NCI-H748 (cell line): Measurements from ENCODE around the gene CERS2.

Experiments used
- DNase-seq: peaks from one replicate; lab custom pipeline; 2025; ENCODE audit not compliant: unreplicated experiment; lab: John Stamatoyannopoulos, UW

Gene CERS2

DNA sequence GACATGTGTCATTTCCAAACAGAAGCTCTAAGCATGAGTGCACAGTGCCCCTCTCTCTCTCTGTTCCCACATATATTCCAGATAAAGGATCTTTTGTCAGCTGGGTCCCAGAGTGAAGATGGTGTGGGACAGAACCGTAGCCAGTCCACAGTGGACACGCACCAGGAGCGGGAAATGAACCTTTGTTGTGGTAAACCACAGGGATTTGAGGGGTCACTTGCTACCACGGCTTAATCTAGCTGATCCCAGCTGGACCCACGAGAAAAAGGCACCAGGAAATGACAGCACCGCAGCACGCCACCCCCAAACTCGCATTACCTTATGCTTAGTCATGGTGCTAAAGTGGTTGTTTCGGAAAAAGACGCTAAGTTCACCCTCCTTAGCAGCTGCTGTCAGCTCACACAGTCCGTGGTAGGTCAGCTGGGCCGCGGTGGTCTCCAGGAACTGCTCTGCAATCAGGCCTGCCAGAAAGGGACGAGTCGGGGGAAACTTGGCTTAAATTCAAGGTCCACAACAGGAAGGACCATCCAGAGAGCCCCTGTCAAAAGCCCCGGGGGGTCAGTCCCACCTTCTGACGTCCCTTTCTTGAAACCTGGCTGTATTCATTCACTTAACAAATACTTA, 24.5 kb upstream of the CERS2 start:
- no peak for DNase-seq

DNA sequence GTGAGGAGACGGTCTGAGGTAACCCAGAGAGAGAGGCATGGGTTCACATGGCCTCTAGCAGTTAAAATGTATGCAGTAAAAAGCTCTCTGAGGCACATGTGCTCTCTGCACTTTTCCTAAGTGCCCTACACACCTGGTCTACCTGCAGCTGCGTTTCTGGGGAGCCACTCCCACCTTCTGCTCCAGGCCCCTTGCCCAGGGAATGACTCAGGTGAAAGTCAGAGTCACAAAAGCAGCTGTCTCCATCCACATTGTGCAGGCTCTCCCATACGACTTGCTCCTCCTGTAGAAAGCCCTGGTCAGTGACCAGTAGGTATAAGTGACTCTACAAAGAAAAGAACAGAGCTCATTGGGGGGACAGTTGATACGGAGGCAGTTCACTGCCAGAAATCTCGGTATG, 23.3 kb upstream of the CERS2 start:
- no peak for DNase-seq

DNA sequence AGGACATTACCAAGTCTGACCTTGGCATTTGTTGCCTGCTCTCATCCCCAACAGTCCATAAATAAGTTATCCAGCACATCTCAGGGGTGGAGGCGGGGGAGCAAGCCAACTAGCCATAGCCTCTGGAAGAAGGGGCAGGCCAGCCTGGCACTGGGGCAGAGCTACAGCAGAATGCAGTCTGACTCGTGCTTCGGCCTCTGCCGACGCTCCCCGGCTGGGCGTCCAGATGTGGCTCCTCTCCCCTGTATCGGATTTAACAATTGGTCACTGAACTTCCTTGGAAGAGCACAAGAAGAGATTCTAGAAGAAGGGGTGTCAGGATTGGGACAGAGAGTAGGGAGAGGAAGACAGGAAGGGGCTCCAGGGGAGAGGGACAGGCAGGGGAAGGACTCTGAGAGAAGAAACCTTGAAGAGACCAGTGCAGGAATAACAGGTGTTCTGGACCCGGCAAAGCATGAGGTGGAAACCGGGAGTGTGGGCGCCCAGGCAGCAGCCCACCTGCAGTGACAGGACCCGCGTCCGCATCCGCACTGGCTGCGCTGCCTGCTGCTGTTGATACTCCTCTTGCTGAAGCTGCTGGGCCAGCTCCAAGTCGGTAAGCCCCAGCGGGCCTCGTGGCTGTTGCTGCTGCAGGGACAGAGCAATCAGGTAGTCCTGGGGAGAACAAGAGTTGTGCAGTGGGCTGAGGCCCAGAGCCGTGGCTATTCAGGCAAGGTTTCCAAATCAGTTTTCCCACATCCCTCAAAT, 22.7 kb upstream of the CERS2 start:
- no peak for DNase-seq

DNA sequence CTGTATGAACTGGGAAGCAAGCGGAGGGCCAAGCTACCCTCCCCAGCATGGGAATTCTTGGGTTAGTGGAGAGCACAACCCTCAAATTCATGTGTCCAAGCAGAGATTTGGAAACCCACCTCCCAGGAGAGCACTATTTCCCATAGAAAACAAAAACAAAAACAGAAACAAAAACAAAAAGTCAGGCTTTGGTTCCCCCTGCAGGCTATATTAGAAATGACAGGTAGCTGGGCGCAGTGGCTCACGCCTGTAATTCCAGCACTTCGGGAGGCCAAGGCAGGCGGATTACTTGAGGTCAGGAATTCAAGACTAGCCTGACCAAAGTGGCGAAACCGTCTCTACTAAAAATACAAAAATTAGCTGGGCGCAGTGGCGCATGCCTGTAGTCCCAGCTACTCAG, 21.3 kb upstream of the CERS2 start:
- no peak for DNase-seq

DNA sequence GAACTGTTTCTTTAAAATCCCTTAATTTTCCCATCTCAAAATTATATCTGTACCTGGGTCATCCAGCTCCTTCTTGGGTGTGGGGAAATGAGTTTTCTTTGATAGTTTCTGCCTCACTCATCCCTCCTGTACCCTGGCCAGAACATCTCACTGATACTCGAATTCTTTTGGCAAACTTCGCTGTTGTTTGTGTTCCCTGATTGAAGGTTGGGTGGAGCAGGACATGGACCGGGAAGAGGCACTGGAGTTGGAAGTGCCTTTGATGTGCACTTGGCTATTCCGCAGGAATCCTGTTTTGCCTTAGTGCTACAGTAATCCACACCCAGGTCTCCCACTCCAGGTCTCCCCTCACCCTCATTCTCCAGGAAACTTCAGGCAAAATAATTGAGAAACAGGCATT, 20.8 kb upstream of the CERS2 start:
- DNase-seq: no peak

DNA sequence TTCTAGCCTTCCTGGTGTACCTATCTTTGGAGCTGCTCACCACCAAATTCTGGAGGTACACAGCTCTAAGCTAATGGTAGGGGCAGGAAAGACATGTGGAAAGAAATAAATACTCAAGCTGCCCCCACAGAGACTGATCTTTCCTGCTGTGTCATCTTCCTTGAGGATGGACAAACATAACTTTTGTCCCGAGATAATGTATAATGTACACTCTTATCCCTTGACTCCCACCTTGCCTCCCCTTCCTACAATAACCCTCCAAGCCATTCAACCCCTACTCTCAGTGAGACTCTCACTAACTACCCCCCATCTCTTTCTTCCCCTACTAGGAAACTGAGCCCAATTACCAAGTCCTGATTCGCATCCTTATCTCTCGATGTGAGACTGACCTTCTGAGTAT, 19.6 kb upstream of the CERS2 start:
- DNase-seq: no peak

DNA sequence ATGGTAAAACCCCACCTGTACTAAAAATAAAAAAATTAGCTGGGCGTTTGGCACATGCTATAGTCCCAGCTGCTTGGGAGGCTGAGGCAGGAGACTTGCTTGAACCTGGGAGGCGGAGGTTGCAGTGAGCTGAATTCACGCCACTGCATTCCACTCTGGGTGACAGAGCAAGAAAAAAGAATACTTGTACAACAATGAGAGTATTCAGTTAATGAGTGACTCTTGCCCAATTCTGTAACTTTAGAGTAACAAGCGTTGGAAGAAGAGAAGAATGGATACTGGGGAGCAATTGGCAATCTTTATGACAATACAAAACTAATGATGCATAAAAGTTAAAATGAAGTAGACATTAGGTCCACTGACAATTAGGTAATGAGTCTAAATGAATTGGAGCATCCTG, 18.0 kb upstream of the CERS2 start:
- DNase-seq: no peak

DNA sequence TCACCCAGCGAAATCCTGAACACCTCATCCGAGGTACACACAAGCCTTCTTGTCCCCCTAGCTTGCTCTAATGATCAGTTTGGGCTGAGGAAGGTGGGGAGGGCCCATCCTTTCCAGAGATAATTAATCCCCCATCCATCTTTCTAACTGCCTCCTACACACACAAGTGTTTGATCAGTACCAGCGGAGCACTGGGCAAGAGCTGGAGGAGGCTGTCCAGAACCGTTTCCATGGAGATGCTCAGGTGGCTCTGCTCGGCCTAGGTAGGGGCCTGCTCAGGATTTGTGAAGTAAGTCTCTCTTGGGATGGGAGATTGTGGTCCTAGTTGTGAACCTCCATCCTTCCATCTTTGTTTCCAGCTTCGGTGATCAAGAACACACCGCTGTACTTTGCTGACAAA, 13.3 kb upstream of the CERS2 start:
- DNase-seq: peak; percentile 11

DNA sequence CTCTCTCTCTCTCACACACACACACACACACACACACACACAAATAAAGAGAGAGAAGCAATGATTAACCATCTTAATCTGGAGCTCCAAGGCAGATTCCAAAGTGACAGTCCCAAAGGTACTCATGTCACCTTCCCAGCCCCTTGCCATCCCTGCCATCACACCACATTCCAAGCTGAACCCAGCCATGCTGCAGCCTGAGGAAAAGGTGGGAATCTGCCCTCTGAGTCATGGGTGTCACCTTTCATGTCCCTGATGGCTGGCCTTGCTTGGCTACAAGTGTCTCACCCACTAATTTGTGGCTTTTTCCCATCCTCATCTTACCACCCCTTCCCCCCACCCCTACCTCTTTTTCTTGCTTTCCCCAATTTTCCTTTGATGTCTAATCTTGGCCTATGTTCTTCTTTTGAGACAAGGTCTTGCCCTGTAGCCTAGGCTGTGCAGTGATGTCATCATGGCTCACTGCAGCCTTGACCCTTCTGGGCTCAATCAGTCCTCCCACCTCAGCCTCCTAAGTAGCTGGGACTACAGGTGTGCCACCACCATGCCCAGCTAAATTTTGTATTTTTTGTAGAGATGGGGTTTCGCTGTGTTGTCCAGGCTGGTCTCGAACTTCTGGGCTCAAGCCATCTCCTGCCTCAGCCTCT, 10.7 kb upstream of the CERS2 start:
- DNase-seq: no peak

DNA sequence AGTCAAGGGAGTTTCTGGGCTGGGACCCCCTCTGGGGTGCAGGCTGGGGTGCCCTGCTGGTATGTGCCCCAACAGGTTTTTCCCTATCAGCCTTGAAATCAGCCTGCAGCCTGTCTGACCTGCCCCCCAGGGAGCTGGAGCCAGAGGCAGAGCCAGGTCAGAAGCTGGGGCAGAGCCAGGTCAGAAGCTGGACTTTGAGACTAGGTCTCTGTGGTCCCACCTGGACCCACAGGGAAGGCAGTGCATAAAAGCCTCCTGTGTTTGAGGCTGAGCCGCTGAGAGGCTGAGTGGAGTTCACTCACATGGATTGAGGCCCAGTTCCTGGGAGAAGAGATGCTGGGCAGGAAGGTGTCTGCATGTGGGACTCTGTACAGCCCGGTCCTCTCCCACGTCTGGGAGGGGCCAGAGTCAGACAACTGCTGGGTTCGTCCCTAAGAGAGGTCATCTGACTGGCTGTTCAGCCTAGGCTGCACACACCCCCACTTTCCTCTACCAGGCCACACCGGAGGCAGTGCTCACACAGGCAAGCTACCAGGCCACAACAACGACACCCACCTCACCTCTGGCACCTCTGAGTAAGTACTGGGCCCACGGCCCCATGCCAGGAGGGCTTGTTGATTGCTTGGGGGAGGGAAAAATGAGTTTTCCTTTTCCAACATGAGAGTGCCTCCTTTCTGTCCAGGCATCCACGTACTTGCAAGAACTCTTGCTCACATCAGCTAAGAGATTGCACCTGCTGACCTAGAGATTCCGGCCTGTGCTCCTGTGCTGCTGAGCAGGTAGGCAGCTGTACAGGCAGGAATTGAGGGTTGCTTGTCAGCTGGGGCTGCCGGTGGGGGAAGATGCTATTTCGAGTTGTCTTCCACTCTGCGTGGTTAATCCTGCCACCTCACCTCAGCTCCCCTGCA, 7.4 kb upstream of the CERS2 start, which contains the start of gene ANXA9:
ANXA9 (plus strand) TSS at position 488 of the 908 bp plus-strand sequence. CDS start 814 bp downstream, outside the sequence.
- no peak for DNase-seq

DNA sequence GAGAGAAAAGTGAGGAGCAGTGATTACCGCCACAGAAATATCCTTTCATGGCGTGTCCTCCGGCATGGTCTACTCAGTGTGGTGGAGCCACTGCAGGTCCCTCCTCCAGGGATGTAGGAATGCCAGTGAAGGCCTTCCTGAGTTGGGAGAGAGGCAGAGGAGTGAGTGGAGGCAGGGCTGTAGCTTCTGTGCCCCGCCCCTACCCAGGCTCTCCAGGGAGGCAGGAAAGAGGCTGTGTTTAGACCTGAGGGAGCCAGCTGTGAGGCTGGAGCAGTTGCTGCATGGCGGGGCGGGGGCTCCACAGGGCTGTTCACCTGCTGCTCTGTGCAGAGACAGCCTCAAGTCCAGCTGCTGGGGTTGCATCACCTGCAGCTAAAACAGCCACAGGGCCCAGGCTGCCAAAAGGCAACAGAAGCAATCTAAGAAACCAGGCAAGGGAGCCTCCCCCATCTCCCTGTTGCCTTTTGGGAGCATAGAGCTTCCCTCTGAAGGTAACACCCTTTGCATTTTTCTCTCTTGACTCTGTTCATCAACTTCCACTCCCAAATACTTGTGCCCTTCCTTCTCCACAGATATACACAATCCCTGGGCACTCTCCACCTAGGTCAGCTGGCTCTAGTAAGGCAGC, 6.7 kb upstream of the CERS2 start:
- peak; percentile 58 for DNase-seq

DNA sequence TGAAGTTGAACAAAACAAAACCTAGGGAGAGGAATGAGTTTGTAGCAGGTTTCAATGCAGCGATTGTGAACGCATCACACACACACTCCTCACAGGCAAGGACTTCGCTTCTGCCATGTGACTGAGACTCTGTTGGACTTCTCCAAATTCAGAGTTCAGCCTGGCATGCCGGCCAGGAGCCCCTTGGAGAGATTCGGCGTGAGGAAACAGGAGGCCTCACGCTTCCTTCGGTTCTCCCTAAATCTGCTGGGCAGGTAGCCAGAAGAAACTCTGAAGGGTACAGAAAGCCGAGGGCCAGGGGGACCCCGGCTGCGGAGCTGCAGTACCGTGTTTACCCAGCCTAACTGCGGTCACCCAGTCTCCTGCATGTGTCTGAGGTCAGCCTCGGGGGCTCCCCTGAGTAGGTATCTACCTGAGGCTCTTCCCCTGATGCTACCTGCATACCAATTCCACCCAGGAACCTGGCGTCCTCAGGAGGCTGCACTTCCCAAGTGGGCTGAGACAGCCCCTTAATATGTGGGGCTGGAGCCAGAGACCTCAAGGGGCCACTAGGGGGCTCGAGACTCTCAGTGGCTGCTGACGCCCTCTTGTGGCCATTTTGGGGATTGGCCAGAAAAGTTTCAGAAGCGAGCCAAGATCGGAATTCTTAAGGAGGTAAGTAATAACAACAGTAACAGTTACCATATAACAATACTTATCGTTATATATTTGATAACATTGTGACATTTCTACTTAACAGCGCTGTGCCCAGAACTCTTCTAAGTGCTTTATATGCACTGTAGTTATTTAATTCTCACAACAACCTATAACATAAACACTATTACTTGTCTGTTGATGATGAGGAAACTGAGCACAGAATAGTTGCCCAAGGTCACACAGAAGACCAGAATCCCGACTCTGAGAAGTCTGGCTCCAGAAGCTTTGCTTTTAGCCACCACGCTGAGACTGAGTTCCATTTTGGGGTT, 4.7 kb upstream of the CERS2 start:
- peak; percentile 85 for DNase-seq

DNA sequence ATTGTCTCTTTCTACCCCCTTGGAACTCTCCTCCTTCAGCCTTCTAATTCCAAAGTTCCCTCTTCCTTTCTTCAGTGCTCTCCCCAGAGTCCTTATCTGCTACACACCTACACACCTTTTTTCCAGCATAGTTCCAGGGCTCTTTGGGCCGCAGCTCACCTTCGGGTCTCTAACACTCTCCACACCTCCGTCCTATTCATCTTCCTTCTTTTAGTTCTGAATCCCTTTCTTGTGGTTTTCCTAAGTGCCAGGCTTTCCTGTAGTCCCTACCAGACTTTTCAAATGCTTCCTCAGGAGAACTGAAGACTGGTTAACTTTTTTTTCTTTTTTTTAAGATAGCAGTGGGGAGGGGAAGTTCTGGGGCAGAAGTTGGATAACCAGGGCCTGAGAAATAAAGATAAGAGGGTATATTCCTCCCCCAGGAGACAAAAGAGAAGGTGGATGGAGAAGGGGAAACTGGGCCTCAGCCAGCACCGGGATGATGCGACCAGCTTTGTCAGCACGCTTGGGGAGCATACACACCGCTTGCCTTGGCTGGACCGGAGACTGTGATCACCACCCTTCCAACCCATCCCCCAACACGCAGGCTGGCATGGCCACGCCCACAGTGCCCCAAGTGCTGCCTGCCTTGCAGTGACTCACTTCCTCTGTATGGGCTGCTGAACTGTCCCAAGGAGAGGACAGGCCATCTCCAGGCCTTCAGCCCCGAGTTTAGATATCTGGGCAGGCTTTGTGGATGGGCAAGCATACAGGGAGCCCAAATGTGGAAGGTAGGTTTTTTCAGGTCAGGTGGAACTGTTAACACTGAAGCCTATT, 2.5 kb upstream of the CERS2 start:
- DNase-seq: no peak

DNA sequence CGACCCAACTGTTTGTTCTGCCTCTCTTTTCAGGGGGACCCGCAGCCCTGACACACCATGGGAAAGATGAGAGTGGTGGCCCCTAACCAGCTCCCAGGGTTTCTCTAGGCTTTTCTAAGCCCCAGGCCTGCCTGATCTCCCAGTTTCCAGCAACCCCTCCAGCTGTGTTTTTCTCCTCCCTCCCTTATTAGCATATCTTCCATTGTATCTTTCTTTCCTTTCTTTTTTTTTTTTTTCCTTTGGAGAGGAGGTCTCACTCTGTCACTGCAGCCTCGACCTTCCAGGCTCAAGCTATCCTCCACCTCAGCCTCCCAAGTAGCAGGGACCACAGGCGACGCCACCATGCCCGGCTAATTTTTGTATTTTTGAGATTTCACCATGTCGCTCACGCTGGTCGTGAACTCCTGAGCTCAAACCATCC, 1.8 kb upstream of the CERS2 start:
- DNase-seq: no peak

DNA sequence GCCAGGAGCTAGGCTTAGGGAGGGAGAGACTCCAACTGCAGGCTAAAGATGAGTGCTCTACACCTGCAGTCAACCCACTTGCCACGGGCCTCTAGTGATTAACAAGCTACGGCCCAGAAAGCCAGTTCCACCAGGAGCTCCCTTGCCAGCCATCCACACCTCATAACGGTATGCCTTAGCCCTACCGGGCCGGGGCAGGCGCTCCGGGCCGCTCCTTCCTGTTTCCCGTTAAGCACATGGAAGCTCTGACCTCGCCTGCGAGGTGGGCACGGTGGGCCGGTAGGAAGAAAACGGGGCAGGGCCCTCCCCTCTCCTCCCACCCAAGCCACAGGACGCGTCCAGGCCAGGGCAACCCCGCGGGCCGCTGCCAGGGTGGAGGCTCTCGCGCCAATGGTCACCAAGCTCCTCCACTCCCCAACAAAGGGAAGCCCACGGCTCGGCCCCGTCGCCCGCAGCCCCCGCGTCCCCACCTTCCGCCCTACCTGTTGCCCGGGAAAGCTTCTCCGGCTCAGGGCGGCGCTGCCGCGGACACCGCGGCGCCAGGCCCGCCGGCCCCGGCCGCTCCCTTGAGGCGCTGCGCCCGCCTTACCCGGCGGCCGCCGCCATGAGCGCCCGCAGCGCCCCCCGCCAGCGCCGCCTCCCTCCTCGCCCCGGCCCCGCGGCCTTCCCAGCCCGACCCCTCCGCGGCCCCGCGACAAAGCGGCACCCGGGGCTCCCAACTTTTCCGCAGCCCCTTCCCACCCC, 627 bp downstream of the CERS2 start:
- DNase-seq: peak; percentile 51

DNA sequence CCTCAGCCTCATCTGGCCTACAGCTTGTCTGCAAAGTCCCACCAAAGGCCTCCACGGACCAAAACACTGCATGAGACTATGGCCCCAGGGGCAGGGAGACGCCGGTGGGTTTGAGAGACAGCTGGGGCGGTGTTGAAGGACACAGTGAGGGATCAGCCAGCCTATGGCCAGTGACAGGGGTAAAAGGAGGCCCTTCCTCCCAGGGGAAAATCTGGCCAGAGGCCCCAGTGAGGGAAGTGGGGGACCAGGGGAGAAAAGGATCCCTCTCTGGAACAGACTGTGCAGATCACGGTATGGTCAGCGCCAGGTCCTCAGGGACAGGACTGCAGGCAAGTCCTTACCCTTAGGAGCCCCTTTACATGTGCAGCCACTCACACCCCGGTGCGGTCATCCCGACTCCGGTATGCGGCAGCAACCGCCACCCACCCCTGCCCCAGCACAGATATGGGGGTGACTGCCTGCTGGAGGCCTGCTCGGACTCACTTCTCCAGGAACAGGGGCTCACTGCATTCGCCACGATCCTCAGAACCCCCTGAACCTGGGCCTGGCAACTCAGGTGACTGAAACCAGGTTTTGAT, 1.3 kb downstream of the CERS2 start:
- DNase-seq: no peak

DNA sequence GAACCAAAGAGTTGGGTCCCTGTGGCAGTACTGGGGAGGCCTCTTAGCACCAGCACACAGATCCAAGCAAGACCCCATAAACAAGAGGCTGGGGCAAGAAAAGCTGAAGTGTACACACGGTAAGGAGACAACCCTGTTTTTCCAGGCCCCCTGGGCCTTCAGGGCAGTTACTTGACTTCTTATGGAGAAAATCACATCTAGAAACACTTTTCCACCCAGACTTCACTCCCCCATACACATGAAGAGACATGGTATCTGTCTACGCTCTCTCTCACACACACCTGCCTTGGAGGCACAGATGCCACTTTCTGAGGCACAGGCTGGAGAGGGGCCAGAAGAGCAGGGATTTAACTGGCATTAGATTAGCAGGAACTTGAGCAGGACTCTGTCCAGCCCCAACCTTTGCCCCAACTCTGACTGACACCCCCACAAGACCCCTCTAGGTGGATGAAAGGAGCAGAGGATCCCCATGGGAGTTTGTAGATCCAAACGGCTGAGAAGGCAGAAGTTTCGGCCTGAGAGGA, 2.2 kb downstream of the CERS2 start:
- no peak for DNase-seq
